ENCODE data around the gene ST7L.
"Not testable (repeated sequence)": the region's sequence is repeated elsewhere in the genome, so short reads cannot be mapped to it uniquely, and the experiment has no call there.

ST7L gene

GRCh38 chr1:112513112-112513870 lies 105.7 kb downstream of the ST7L start:
- DNase-seq, result no peak

DNA sequence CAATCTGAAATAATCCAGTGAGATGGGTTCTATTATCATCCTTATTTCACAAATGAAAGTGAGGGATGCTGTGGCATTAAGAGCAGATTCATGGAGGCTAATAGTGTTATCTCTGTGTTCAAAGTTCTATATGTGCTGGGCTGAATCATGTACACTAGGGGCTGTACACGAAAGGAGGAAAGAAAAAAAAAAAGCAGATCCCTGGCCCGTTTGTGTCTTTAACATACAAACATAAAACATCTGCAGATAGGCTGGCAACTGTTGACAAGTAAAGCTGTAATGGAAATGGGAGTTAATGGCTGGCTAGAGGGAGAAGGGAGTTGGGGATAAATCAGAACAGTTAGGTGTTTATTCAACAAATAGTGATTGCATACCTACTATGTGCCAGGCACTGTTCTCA lies 107.0 kb downstream of the ST7L start:
- DNase-seq, result no peak

- no peak for DNase-seq
These were observed 108.6 kb downstream of the ST7L start for GRCh38 chr1:112510340-112510739.

- DNase-seq, result no peak
These were observed 109.2 kb downstream of the ST7L start for GRCh38 chr1:112509660-112510178.

GRCh38 chr1:112509005-112509659 lies 109.8 kb downstream of the ST7L start:
- DNase-seq, result no peak

GRCh38 chr1:112508278-112509004 lies 110.5 kb downstream of the ST7L start, which contains the start of gene WNT2B:
Gene WNT2B, plus strand, starts transcription at chr1:112508965. Its CDS starts 298 bp downstream, at chr1:112509263.
- DNase-seq, result no peak

- peak in 1 of 2 donors; percentile 14 for DNase-seq
These were observed 111.0 kb downstream of the ST7L start for GRCh38 chr1:112507921-112508277.

GRCh38 chr1:112507336-112507735 lies 111.6 kb downstream of the ST7L start:
- no peak for DNase-seq

GRCh38 chr1:112506731-112507130 lies 112.2 kb downstream of the ST7L start:
- DNase-seq, result no peak

GRCh38 chr1:112506306-112506705 lies 112.6 kb downstream of the ST7L start:
- DNase-seq, result no peak

GRCh38 chr1:112505878-112506277 lies 113.1 kb downstream of the ST7L start:
- no peak for DNase-seq

DNA sequence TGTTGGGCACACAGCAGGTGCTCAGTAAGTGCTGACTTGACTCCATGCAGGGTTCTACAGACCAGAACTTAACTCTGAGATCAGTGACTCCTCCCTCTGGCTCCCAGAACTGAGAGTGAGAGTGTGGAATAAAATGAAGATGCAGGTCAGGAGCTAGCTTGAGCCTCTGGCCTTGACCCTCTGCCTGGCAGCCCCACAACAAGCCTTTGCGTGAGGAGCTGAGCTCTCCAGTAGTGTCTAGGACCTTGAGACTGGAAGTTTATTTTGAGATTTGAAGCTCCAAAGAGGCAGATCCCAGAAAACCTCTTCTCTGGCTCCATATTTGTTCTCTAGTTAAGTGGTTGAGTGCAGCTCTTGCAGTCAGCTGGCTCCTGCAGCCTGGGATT lies 113.5 kb downstream of the ST7L start:
- DNase-seq, result no peak

DNA sequence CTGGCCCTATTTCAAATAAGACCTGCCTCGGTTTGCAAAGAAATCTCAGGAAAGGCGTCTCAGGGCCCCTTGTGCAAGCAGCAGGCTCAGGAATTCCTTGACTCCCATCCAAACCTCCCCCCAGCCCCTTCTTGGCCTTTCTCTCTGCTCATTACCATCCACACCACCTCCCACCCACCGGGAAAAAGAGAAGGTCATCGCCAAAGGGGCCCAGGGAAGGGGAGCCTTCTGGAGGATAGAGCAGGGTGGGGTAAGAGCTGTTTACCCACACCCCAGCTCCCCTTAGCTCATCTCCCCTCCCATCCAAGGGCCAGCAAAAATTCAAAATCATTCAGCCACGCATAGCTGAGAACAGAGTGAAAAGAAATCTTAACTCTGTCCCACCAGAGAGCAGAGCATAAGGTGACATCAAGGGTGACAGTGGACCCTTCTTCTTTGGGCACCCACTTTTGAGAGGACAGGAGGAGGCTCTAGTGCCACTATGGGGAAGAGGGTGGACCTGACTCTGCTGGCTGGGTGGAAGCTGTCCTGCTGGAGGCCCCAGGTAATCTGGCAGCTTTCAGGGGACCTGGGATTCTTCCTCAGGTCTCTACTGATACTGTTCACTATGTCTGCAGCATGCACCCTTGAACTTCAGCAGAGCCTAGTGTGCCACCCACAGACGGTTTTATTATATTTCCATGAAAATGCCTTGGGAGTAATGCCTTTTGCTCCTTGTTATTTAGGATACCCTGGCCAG lies 114.1 kb downstream of the ST7L start:
- DNase-seq, result no peak

- no peak for DNase-seq
These were observed 114.8 kb downstream of the ST7L start for GRCh38 chr1:112504001-112504660.

- no peak for DNase-seq
These were observed 116.1 kb downstream of the ST7L start for GRCh38 chr1:112502826-112503225.

GRCh38 chr1:112501810-112502641 lies 116.9 kb downstream of the ST7L start:
- peak; percentile 46 to 72 for DNase-seq

DNA sequence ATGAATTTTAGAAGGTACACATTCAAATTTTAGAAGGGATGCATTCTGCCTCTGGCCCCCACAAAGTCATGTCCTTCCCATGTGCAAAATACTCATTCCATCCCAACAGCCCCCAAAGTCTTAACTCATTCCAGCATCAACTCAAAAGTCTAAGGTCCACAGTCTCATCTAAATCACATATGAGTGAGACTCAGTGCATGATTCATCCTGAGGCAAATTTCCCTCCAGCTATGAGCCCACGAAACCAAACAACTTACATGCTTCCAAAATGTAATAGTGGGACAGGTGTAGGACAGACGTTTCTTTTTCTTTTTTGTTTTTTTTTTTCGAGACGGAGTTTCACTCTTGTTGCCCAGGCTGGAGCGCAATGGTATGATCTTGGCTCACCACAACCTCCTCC lies 122.7 kb downstream of the ST7L start:
- no peak for DNase-seq

DNA sequence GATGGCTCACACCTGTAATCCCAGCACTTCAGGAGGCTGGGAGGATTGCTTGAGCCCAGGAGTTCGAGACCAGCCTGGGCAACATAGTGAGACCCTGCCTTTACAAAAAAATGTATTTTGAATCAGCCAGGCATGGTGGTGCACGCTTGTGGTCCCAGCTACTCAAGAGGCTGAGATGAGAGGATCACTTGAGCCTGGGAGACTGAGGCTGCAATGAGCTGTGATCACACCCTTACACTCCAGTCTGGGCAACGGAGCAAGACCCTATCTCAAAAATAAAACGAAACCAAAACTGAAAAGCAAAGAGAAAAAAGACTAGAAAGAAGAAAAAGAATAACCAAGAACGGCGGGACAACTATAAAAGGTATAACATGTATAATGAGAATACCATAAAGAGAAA lies 125.6 kb downstream of the ST7L start:
- no peak for DNase-seq

DNA sequence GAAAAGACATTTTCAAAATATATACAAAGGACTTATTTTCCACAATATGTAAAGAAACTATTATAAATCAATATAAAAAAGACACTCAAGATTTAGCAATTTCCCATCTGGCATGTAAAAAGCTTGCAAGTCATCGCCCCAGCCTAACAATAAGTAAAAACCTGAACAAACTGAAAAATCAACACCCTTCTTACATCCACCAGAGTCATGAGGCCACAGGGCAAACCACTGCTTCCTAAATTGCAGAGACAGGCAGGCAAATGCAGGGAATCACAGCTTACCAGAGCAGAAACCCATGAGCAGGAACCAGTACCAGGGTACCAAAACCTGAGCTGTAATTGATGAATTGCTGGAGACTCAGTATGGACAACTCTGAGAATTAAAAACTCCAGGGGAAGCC lies 126.9 kb downstream of the ST7L start:
- DNase-seq, result peak in 1 of 2 donors; percentile 16

- DNase-seq, result no peak
These were observed 130.8 kb downstream of the ST7L start for GRCh38 chr1:112488141-112488540.

DNA sequence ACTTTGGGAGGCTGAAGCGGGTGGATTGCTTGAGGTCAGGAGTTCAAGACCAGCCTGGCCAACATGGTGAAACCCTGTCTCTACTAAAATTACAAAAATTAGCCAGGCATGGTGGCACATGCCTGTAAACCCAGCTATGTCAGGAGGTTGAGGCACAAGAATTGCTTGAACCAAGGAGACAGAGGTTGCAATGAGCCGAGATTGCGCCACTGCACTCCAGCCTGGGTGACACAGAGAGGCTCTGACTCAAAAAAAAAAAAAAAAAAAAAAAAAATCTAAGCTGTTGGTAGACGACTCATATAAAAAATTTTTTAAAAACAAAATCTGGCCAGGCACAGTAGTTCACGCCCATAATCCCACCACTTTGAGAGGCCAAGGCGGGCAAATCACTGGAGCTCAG lies 131.3 kb downstream of the ST7L start:
- not testable (repeated sequence) for DNase-seq

Measured in inflammatory macrophage (primary cell).